HepG2 (cell line): Measurements from ENCODE around the gene TERC. TPM values are rescaled to one million over a fixed set of nuclear protein-coding genes. Genes with fewer than 3 reads are reported as not detected.

Experiments used
- ASH2L ChIP-seq: fragments of 300-600, 200-600 bp; sonication (generic); IDR thresholded peaks from 2 replicates; pipeline ENCODE4 v1.7.0; 2017; ENCODE audit warnings: low read depth, mild to moderate bottlenecking, moderate library complexity, mixed read lengths, low read length; ENCODE audit not compliant: insufficient read length
- BCL6 ChIP-seq: IDR thresholded peaks from 2 replicates; pipeline ENCODE4 v1.6.1; 2016; ENCODE audit warnings: missing genetic modification reagents, missing compliant biosample characterization
- CENPBD1 ChIP-seq: sonication (generic); formaldehyde crosslinking; IDR thresholded peaks from 2 replicates; pipeline ENCODE4 v1.8.0; 2022; ENCODE audit warnings: missing genetic modification reagents, low read depth, mild to moderate bottlenecking, borderline replicate concordance
- CREBL2 ChIP-seq: sonication (generic); formaldehyde crosslinking; IDR thresholded peaks from 2 replicates; pipeline ENCODE4 v1.8.1; 2023; ENCODE audit warnings: missing genetic modification reagents, mild to moderate bottlenecking, borderline replicate concordance
- DMTF1 ChIP-seq: sonication (generic); formaldehyde crosslinking; IDR thresholded peaks from 2 replicates; pipeline ENCODE4 v1.4.0; 2020; ENCODE audit warnings: mild to moderate bottlenecking, missing genetic modification reagents
- ELF3 ChIP-seq: IDR thresholded peaks from 2 replicates; pipeline ENCODE4 v1.6.1; 2016; ENCODE audit warnings: missing genetic modification reagents, missing compliant biosample characterization
- FOXM1 ChIP-seq: sonication (generic); formaldehyde crosslinking; IDR thresholded peaks from 2 replicates; pipeline ENCODE4 v1.5.0; 2020; ENCODE audit warnings: missing genetic modification reagents
- IRX3 ChIP-seq: sonication (generic); formaldehyde crosslinking; IDR thresholded peaks from 2 replicates; pipeline ENCODE4 v1.8.1; 2023; ENCODE audit warnings: mild to moderate bottlenecking, low read depth, missing genetic modification reagents, borderline replicate concordance
- KDM5A ChIP-seq: fragments of 200-600 bp; sonication (generic); IDR thresholded peaks from 2 replicates; pipeline ENCODE4 v1.7.0; 2018; ENCODE audit warnings: antibody characterized with exemption, mild to moderate bottlenecking, low read length, borderline replicate concordance
- KLF16 ChIP-seq, 2 experiments: sonication (generic) in 1 of 2; formaldehyde crosslinking in 1 of 2; IDR thresholded peaks; 2 replicates each; pipeline versions ENCODE4 v1.6.1 to v1.8.0; 2016 to 2023; ENCODE audit warnings: missing genetic modification reagents in 2 of 2, missing compliant biosample characterization in 1 of 2
- MNT ChIP-seq: fragments of 450-650 bp; IDR thresholded peaks from 2 replicates; pipeline ENCODE4 v1.6.1; 2016
- NFATC3 ChIP-seq: sonication (generic); formaldehyde crosslinking; IDR thresholded peaks from 2 replicates; pipeline ENCODE4 v1.5.1; 2020; ENCODE audit warnings: mild to moderate bottlenecking, missing genetic modification reagents
- NR3C1 ChIP-seq: sonication (generic); formaldehyde crosslinking; IDR thresholded peaks from 2 replicates; pipeline ENCODE4 v1.4.0; 2020; ENCODE audit warnings: missing genetic modification reagents
- POLR2AphosphoS2 ChIP-seq: IDR thresholded peaks from 2 replicates; pipeline ENCODE4 v1.6.1; 2011; ENCODE audit warnings: low read depth, low read length, improper control_type of control experiment
- POLR2AphosphoS5 ChIP-seq: IDR thresholded peaks from 2 replicates; pipeline ENCODE4 v1.6.1; 2012; ENCODE audit warnings: low read depth, low read length
- SAP130 ChIP-seq: IDR thresholded peaks from 2 replicates; pipeline ENCODE4 v1.6.1; 2016; ENCODE audit warnings: low read depth
- SP5 ChIP-seq: IDR thresholded peaks from 2 replicates; pipeline ENCODE4 v1.6.1; 2016; ENCODE audit warnings: low read depth, borderline replicate concordance
- STAT5B ChIP-seq: sonication (generic); formaldehyde crosslinking; IDR thresholded peaks from 2 replicates; pipeline ENCODE4 v1.4.0; 2020; ENCODE audit warnings: missing genetic modification reagents
- ZBTB21 ChIP-seq: sonication (generic); formaldehyde crosslinking; IDR thresholded peaks from 2 replicates; pipeline ENCODE4 v1.4.0; 2020; ENCODE audit warnings: missing genetic modification reagents
- ZKSCAN1 ChIP-seq: fragments of 150-350 bp; IDR thresholded peaks from 2 replicates; pipeline ENCODE4 v1.6.1; 2014; ENCODE audit warnings: low read length
- ZNF276 ChIP-seq: sonication (generic); formaldehyde crosslinking; IDR thresholded peaks from 2 replicates; pipeline ENCODE4 v1.4.0; 2020; ENCODE audit warnings: mild to moderate bottlenecking, low read depth, missing genetic modification reagents
- ZSCAN21 ChIP-seq: sonication (generic); formaldehyde crosslinking; IDR thresholded peaks from 2 replicates; pipeline ENCODE4 v1.8.0; 2022; ENCODE audit warnings: mild to moderate bottlenecking, missing genetic modification reagents, moderate library complexity, borderline replicate concordance
- polyA plus RNA-seq, 8 experiments: library from polyadenylated mRNA; depleted of rRNA in 3 of 8; stranded (reverse) in 7 of 8; unstranded in 1 of 8; fragments of >200 nt; fragmentation: Illumina TruSeq in 4 of 8; extraction: Trizol in 4 of 8; gene quantifications; 2 replicates each; pipeline versions ENCODE4 v1.2.1 to v1.2.3, GENCODE V29; 2011 to 2016; ENCODE audit warnings: low read depth in 4 of 8, missing spikeins in 1 of 8, mixed read lengths in 1 of 8; ENCODE audit not compliant: insufficient read depth in 1 of 8
- total RNA-seq, 5 experiments: library from RNA; depleted of rRNA; stranded (reverse); fragments of >200 nt; fragmentation: Illumina TruSeq; extraction: Trizol; gene quantifications; 2 replicates each; pipeline ENCODE4 v1.2.3, GENCODE V29; 2016; ENCODE audit warnings: low read depth in 1 of 5
- TF ChIP-seq, protein P1 (sequence below): IDR thresholded peaks from 2 replicates; pipeline ENCODE4 v1.6.1; 2016; ENCODE audit warnings: missing compliant biosample characterization, missing genetic modification reagents, borderline replicate concordance

TERC gene
- total and polyA plus RNA-seq, 2 of the 13 experiments (the other 11 are each of a cell fraction or from before 2014, with no cell fraction given), result 1.3 to 74.6 TPM

- peak; percentile 58 for TF ChIP-seq ASH2L
- no peak for TF ChIP-seq STAT5B (CRISPR knock-in tag)
- peak; percentile 7; the same call in 1 of the 2 replicates for TF ChIP-seq ELF3 (CRISPR knock-in tag)
- TF ChIP-seq BCL6 (CRISPR knock-in tag), result 0 out of 2 replicates have a peak, but pooled peaks have one; percentile 2
- TF ChIP-seq KDM5A, result peak; percentile 61; the same call in 1 of the 2 replicates
- TF ChIP-seq FOXM1, result no peak
- no peak for TF ChIP-seq ZNF276
- TF ChIP-seq NR3C1, result no peak
- no peak for TF ChIP-seq SP5 (CRISPR knock-in tag)
- TF ChIP-seq POLR2AphosphoS5, result peak; percentile 29; the same call in 1 of the 2 replicates
- TF ChIP-seq, protein P1, sequence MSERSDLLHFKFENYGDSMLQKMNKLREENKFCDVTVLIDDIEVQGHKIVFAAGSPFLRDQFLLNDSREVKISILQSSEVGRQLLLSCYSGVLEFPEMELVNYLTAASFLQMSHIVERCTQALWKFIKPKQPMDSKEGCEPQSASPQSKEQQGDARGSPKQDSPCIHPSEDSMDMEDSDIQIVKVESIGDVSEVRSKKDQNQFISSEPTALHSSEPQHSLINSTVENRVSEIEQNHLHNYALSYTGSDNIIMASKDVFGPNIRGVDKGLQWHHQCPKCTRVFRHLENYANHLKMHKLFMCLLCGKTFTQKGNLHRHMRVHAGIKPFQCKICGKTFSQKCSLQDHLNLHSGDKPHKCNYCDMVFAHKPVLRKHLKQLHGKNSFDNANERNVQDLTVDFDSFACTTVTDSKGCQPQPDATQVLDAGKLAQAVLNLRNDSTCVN (CRISPR knock-in tag), result no peak
- no peak for TF ChIP-seq IRX3 (CRISPR knock-in tag)
- no peak for TF ChIP-seq CENPBD1 (CRISPR knock-in tag)
- no peak for TF ChIP-seq DMTF1
- no peak for TF ChIP-seq CREBL2 (CRISPR knock-in tag)
- TF ChIP-seq SAP130 (CRISPR knock-in tag), result 0 out of 2 replicates have a peak, but pooled peaks have one; percentile 2
- TF ChIP-seq ZSCAN21 (CRISPR knock-in tag), result no peak
- no peak for TF ChIP-seq NFATC3 (CRISPR knock-in tag)
- TF ChIP-seq ZKSCAN1, result no peak
- no peak; a peak in 1 of 4 replicates for TF ChIP-seq KLF16 (CRISPR knock-in tag; IDR thresholded peaks at IDR 0.05)
- peak; percentile 20; the same call in 1 of the 2 replicates for TF ChIP-seq MNT
- no peak for TF ChIP-seq ZBTB21 (CRISPR knock-in tag)
- TF ChIP-seq POLR2AphosphoS2, result no peak
Measured at GRCh38 chr3:169772305-169772896, 7.5 kb upstream of the TERC start (continued).
